Measurements from ENCODE around the gene TUBAL3. TPM values are rescaled to one million over a fixed set of nuclear protein-coding genes. Genes with fewer than 3 reads are reported as not detected.

TUBAL3 gene
- polyA plus RNA-seq, 1 of the 3 experiments (the other 2 are of a cell fraction) = not detected

DNA sequence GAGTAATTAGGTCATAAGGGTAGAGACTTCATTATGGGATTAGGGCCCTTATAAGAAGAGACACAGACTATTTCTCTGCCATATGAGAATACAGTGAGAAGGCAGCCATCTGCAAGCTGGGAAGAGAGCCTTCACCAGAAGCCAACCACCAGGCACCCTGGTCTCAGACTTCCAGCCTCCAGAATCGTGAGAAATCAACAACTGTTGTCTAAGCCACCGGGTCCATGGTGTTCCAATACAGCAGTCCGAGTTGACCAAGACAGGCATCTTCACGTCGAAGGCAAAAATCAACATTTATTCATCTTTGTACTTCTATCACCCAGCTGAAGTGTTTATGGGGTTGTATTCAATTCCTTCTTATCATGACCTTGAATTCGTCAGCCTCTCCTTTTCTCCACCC, 5.3 kb downstream of the TUBAL3 start:
- no peaks in the 10 kb centered on the region for H3K36me3 ChIP-seq (replicated peaks in 1 of 2; ENCODE audit: control insufficient read depth in 1 of 2, insufficient read depth in 2 of 2, low read length in 1 of 2)
- no peak overlapping the region for H3K27ac ChIP-seq (ENCODE audit: low read depth in 2 of 2, low read length in 1 of 2)
- no peaks in the 10 kb centered on the region for H3K9me3 ChIP-seq
- no peaks in the 10 kb centered on the region for H3K4me1 ChIP-seq (ENCODE audit: control insufficient read depth in 1 of 2, insufficient read depth in 2 of 2, low read depth in 1 of 2, low read length in 1 of 2)
- POLR2A ChIA-PET = no interaction called here
- H3K27me3 ChIP-seq (ENCODE audit: insufficient read depth) = peaks cover 9% of the 10 kb centered on the region; the same call in 1 of the 2 replicates
- WGBS (ENCODE audit: low lambda C conversion rate) = 31% methylated on average over 5 of the region's 6 CpGs
- no peaks in the 10 kb centered on the region for H3K79me2 ChIP-seq (ENCODE audit: insufficient read depth)
- CTCF ChIA-PET = interaction anchor here (1.0 kb wide), 1 partner anchor 28 kb away, joined by 3 read pairs; no protein-coding TSS in a partner anchor
- H4K20me1 ChIP-seq (ENCODE audit: insufficient read depth) = no peaks in the 10 kb centered on the region
- H3F3A ChIP-seq (replicated peaks; ENCODE audit: insufficient read depth) = no peaks in the 10 kb centered on the region
- no peak overlapping the region for H2AFZ ChIP-seq (ENCODE audit: low read depth)
- H3K9ac ChIP-seq = no peak overlapping the region
- H3K4me2 ChIP-seq = no peak overlapping the region
- no peak for DNase-seq
- TF ChIP-seq JUND (IDR thresholded peaks at IDR 0.05) (no peak), EZH2phosphoT487 (IDR thresholded peaks at IDR 0.05; ENCODE audit: borderline replicate concordance, low read depth) (no peak), CHD2 (IDR thresholded peaks at IDR 0.05; ENCODE audit: low read length, partially characterized antibody) (no peak), RAD21 (IDR thresholded peaks at IDR 0.05; ENCODE audit: low read length) (no peak), ELF1 (IDR thresholded peaks at IDR 0.05) (no peak), GABPA (IDR thresholded peaks at IDR 0.05; ENCODE audit: low read depth) (no peak), FOSL2 (IDR thresholded peaks at IDR 0.05; ENCODE audit: borderline replicate concordance, low read depth) (no peak), NFIC (IDR thresholded peaks at IDR 0.05; ENCODE audit: borderline replicate concordance) (no peak), RCOR1 (IDR thresholded peaks at IDR 0.05; ENCODE audit: low read length) (no peak), GATA2 (CRISPR knock-in tag; IDR thresholded peaks at IDR 0.05) (no peak)
- TF ChIP-seq, protein P1, sequence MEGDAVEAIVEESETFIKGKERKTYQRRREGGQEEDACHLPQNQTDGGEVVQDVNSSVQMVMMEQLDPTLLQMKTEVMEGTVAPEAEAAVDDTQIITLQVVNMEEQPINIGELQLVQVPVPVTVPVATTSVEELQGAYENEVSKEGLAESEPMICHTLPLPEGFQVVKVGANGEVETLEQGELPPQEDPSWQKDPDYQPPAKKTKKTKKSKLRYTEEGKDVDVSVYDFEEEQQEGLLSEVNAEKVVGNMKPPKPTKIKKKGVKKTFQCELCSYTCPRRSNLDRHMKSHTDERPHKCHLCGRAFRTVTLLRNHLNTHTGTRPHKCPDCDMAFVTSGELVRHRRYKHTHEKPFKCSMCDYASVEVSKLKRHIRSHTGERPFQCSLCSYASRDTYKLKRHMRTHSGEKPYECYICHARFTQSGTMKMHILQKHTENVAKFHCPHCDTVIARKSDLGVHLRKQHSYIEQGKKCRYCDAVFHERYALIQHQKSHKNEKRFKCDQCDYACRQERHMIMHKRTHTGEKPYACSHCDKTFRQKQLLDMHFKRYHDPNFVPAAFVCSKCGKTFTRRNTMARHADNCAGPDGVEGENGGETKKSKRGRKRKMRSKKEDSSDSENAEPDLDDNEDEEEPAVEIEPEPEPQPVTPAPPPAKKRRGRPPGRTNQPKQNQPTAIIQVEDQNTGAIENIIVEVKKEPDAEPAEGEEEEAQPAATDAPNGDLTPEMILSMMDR (IDR thresholded peaks at IDR 0.05) = no peak
- TF ChIP-seq, protein P2, sequence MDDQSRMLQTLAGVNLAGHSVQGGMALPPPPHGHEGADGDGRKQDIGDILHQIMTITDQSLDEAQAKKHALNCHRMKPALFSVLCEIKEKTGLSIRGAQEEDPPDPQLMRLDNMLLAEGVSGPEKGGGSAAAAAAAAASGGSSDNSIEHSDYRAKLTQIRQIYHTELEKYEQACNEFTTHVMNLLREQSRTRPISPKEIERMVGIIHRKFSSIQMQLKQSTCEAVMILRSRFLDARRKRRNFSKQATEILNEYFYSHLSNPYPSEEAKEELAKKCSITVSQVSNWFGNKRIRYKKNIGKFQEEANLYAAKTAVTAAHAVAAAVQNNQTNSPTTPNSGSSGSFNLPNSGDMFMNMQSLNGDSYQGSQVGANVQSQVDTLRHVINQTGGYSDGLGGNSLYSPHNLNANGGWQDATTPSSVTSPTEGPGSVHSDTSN (IDR thresholded peaks at IDR 0.05) = no peak
- no peaks in the 10 kb centered on the region for H3K9me2 ChIP-seq
- no peak overlapping the region for H3K4me3 ChIP-seq (ENCODE audit: low read depth in 2 of 2, low read length in 1 of 2)

DNA sequence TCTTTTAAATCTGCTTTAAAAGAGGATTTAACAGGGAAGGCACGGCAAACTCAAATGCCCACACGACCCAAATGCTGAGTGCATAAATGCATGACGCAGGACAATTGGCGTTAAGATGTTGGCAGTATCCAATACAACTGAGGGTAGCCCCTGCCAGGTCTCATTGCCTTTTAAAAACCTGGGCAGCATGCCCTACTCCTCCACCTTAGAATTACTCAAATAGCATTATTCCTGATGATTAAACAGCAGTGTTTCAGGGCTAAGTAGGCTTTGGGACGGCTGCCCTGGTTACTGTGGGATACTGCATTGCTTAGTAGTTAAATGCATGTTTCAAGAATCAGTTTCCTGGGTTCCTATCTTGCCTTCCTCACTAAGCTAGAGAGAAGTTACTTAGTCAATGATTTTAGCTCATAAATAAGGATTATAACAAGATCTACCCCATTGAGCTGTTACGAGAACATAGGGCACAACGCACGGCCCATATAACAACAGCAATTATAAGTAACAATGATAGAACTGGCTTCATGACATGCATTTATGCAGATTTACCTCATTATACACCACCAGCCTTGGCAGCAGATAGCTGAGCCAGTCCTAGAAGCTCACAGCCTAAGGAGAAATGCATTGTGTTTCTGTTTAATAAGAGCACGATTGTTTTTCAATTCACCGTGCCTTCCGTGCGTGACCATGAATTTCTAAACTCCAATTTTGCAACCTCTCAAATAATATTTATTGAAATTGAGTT, 7.9 kb downstream of the TUBAL3 start:
- Histone ChIP-seq H3K4me2 (no peak overlapping the region), H2AFZ (ENCODE audit: low read depth) (no peak overlapping the region), H3K4me1 (ENCODE audit: control insufficient read depth in 1 of 2, insufficient read depth in 2 of 2, low read depth in 1 of 2, low read length in 1 of 2) (no peaks in the 10 kb centered on the region), H3K27ac (ENCODE audit: low read depth in 2 of 2, low read length in 1 of 2) (no peak overlapping the region), H3K9me3 (no peaks in the 10 kb centered on the region), H3K4me3 (ENCODE audit: low read depth in 2 of 2, low read length in 1 of 2) (no peak overlapping the region), H4K20me1 (ENCODE audit: insufficient read depth) (no peaks in the 10 kb centered on the region), H3K27me3 (ENCODE audit: insufficient read depth) (no peaks in the 10 kb centered on the region; the same call in 1 of the 2 replicates), H3K79me2 (ENCODE audit: insufficient read depth) (no peaks in the 10 kb centered on the region), H3K9me2 (no peaks in the 10 kb centered on the region), H3F3A (replicated peaks; ENCODE audit: insufficient read depth) (no peaks in the 10 kb centered on the region), H3K9ac (no peak overlapping the region), H3K36me3 (replicated peaks in 1 of 2; ENCODE audit: control insufficient read depth in 1 of 2, insufficient read depth in 2 of 2, low read length in 1 of 2) (no peaks in the 10 kb centered on the region)
- TF ChIP-seq RFX5 (IDR thresholded peaks at IDR 0.05; ENCODE audit: low read length) (no peak), RXRA (IDR thresholded peaks at IDR 0.05; ENCODE audit: borderline replicate concordance, low read depth) (no peak), RAD21 (IDR thresholded peaks at IDR 0.05; ENCODE audit: low read length) (no peak), TEAD4 (IDR thresholded peaks at IDR 0.05; ENCODE audit: borderline replicate concordance, insufficient read depth) (no peak), MEF2A (IDR thresholded peaks at IDR 0.05; ENCODE audit: borderline replicate concordance, low read depth) (no peak)
- no peak for DNase-seq
- WGBS (ENCODE audit: low lambda C conversion rate) = 65% methylated on average over 12 of the region's 12 CpGs
- ChIA-PET POLR2A (no interaction called here), CTCF (interaction anchor here (1.0 to 1.6 kb wide), 3 partner anchors 10 to 547 kb away, joined by 3 to 5 read pairs (median 4); no protein-coding TSS in a partner anchor)

Data from SK-N-SH (cell line).